ENCODE data around the gene SCGB3A1. TPM values are rescaled to one million over a fixed set of nuclear protein-coding genes. Genes with fewer than 3 reads are reported as not detected.

SCGB3A1 gene
- total RNA-seq, 1 donor = not detected

- H3K4me3 ChIP-seq (ENCODE audit: low read depth, low read length) = no peak overlapping the region
- no peak for TF ChIP-seq CTCF (IDR thresholded peaks at IDR 0.05; ENCODE audit: insufficient read depth, low read length)
These were observed 34.0 kb upstream of the SCGB3A1 start for GRCh38 chr5:180625125-180625790.

GRCh38 chr5:180624587-180624986, 33.3 kb upstream of the SCGB3A1 start:
- no peak for TF ChIP-seq CTCF (IDR thresholded peaks at IDR 0.05; ENCODE audit: insufficient read depth, low read length)
- no peak overlapping the region for H3K4me3 ChIP-seq (ENCODE audit: low read depth, low read length)
- no peak for DNase-seq (ENCODE audit: low read depth)

More at GRCh38 chr5:180625125-180625790, 34.0 kb upstream of the SCGB3A1 start:
- no peak for DNase-seq (ENCODE audit: low read depth)

- DNase-seq (ENCODE audit: low read depth) = no peak
- H3K4me3 ChIP-seq (ENCODE audit: low read depth, low read length) = no peak overlapping the region
- no peak for TF ChIP-seq CTCF (IDR thresholded peaks at IDR 0.05; ENCODE audit: insufficient read depth, low read length)
These were observed 32.5 kb upstream of the SCGB3A1 start for GRCh38 chr5:180623844-180624243.

- H3K4me3 ChIP-seq (ENCODE audit: low read depth, low read length) = no peak overlapping the region
- no peak for DNase-seq (ENCODE audit: low read depth)
- TF ChIP-seq CTCF (IDR thresholded peaks at IDR 0.05; ENCODE audit: insufficient read depth, low read length) = no peak
These were observed 32.1 kb upstream of the SCGB3A1 start for GRCh38 chr5:180623411-180623834.

- H3K4me3 ChIP-seq (ENCODE audit: low read depth, low read length) = no peak overlapping the region
- no peak for TF ChIP-seq CTCF (IDR thresholded peaks at IDR 0.05; ENCODE audit: insufficient read depth, low read length)
- no peak for DNase-seq (ENCODE audit: low read depth)
These were observed 31.6 kb upstream of the SCGB3A1 start for GRCh38 chr5:180622910-180623309.

GRCh38 chr5:180621311-180621710, 30.0 kb upstream of the SCGB3A1 start:
- H3K4me3 ChIP-seq (ENCODE audit: low read depth, low read length) = no peak overlapping the region
- no peak for DNase-seq (ENCODE audit: low read depth)
- no peak for TF ChIP-seq CTCF (IDR thresholded peaks at IDR 0.05; ENCODE audit: insufficient read depth, low read length)

GRCh38 chr5:180620014-180620413, 28.7 kb upstream of the SCGB3A1 start:
- no peak for DNase-seq (ENCODE audit: low read depth)
- no peak overlapping the region for H3K4me3 ChIP-seq (ENCODE audit: low read depth, low read length)
- TF ChIP-seq CTCF (IDR thresholded peaks at IDR 0.05; ENCODE audit: insufficient read depth, low read length) = no peak

Measured in fibroblast of the aortic adventitia (primary cell).